ENCODE measurements around the gene FAH.

GRCh38 chr15:80140909-80141308 is 11.9 kb upstream of the FAH start:
- TF ChIP-seq EZH2 (IDR thresholded peaks at IDR 0.05; ENCODE audit: borderline replicate concordance, insufficient read depth, low read depth, low read length, poor library complexity, severe bottlenecking) (no peak), CTCF (IDR thresholded peaks at IDR 0.05) (no peak)
